HG03103 (cell line): ENCODE data around the gene SPARCL1.
A peak's percentile ranks its signal among the peaks of the same experiment; 100 is the strongest.

Experiments used
- ATAC-seq: cut with Tn5 transposase; IDR thresholded peaks from one replicate; pipeline ENCODE4 v1.9.1; 2021; ENCODE audit warnings: low read depth; ENCODE audit not compliant: unreplicated experiment

Gene SPARCL1

DNA sequence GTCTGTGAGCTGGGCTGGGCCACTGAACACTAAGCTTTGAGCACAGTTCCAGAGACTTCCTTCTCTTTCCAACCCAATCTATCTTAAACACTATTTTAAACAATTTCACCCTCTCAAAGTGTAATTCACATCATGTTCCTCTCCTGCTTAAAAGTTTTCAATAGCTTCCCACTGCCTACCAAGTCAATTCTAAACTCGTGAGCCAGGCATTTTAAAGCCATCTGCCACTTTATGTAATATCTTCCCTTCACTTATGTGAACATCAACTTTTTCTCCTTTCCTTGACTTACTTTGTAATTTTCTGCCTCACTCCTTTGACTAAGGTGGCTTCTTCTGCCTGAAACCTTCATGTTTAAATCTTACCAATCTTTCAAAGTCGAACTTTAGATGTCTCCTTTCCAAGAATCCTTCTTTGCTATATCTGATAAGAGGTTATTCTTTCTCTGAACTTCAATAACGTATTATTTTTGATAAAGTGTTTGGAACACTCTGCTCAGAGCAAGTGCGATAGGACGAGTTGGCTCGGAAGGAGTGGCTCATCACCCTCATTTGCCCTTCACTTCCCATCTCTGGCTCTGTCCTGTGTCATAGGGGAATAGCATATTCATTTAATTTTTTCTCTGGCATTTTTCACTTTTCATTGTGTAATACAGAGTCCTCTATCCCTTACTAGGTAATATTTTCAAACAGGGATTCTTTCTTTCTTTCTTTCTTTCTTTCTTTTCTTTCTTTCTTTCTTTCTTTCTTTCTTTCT lies 13.0 kb upstream of the SPARCL1 start:
- ATAC-seq, result no peak

- no peak for ATAC-seq
Measured at GRCh38 chr4:87541521-87541920, 12.3 kb upstream of the SPARCL1 start.

DNA sequence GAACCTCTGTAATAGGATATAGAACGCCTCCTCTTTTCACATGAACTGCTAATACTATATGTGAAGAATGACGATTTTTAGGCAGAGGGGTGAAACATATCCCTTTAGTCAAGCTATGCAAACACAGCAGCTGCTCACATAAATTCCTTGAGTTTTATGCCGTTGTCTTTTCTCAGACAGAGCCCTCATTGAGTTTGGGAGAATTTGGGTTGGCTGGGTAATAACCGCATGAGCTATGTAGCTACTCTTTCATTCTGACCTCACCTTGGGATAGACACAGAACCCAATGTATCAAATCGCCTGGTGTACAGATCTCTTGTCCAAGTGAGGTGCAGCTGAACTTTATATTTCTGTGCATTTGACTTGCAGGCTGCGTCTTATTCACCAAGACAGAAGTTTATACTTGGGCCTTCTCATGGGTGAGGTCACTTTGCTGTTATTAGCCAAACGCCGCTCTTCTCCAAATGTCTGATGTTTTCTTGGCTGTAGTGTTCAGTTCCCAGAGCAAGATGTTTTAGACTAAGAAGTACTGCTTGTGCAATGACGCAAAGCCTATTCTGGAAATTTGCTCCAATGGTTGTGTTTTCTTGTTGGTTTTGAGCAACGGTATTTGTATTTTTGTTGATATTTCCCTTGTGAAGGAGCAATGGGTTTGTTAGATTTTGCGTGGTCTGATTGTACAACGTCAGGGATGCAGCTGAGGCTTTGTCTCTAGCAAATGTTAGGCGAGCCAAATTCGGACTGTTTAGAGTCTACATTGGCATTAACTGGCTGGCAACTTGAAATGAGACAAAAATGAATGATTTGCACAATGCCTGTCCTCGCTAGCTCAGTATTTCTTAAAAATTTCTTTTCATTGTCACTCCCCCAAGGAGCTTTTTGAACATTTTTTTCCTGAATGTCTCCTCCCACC lies 11.2 kb upstream of the SPARCL1 start:
- ATAC-seq, result no peak

- no peak for ATAC-seq
Measured at GRCh38 chr4:87532907-87533306, 3.7 kb upstream of the SPARCL1 start.

GRCh38 chr4:87532109-87532508 lies 2.9 kb upstream of the SPARCL1 start:
- ATAC-seq, result no peak

GRCh38 chr4:87531621-87532020 lies 2.4 kb upstream of the SPARCL1 start:
- no peak for ATAC-seq

DNA sequence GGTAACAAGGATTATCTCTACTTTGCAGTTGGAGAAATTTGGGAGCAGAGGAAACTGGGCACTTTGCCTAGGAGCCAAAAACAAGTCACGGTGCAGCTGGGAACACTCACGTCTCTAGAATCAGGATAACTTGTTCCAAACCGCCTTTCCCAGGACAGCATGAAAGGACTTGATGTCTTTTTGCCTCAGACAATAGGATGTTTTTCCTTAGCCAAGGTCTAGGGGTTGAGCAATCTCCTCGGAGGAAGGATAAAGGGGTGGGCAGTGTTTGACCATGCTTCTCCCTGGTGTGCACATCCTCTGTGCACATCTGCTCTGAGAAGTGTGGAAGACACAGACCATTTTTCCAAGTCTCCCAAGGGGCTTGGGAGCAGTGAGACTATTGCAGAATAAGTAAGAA lies 1.7 kb upstream of the SPARCL1 start:
- ATAC-seq, result no peak

DNA sequence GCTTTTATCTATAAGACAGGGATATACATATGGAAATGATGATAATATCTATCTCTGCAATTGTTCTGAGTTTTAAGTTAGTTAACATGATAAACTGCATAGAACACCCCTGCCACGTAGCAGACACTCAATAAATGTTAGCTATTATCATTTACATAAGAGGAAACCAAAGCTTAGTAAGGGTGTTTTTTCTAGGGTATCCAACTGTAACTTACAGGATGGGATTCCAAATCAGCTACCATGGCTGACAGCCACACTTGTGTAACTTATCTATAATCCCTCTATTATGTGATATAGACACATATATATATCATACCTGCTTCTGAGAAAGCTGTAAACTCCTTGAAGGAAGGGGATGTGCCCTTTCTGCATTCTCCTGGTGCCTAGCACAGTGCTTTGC lies 1.1 kb upstream of the SPARCL1 start:
- ATAC-seq, result no peak

DNA sequence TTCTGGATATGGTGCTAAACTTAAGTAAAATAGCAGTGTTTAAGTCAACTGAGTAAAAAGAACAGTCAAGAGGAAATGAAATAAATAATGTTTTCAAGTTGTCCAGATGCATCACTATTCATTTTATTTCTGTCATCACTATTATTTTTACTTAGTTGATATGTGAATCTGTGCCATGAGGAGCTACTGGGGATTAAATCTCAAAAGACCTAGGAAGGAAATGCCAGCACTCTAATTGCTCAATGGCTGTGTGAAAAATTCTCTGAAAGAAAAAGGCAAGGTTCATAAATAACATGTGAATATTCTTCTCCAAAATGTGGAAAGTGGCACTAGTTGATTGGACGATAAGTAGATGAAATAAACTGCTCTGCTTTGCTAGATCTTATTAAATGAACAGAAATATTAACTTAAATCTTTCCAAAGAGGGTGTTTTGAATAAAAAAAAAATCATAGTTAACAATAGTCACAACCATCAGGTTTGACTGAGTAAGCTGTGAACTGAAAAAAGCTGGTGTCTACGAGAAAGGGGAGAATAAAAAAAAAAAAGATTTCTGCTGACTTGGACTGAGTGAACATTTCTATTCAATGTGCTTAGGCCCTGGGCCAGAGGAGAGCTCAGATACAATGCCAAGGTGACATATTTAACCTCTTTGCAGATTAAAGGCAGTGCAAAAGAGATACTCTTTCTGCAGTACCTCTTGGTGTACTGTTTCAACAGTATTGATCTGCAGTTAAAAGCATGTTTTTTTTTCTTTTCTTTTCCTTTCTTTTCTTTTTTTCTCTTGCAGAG lies 1.6 kb downstream of the SPARCL1 start:
- ATAC-seq, result no peak

- no peak for ATAC-seq
Measured at GRCh38 chr4:87525636-87526295, 3.4 kb downstream of the SPARCL1 start.

- ATAC-seq, result no peak
Measured at GRCh38 chr4:87524456-87524855, 4.7 kb downstream of the SPARCL1 start.

GRCh38 chr4:87523307-87523706 lies 5.9 kb downstream of the SPARCL1 start:
- no peak for ATAC-seq

DNA sequence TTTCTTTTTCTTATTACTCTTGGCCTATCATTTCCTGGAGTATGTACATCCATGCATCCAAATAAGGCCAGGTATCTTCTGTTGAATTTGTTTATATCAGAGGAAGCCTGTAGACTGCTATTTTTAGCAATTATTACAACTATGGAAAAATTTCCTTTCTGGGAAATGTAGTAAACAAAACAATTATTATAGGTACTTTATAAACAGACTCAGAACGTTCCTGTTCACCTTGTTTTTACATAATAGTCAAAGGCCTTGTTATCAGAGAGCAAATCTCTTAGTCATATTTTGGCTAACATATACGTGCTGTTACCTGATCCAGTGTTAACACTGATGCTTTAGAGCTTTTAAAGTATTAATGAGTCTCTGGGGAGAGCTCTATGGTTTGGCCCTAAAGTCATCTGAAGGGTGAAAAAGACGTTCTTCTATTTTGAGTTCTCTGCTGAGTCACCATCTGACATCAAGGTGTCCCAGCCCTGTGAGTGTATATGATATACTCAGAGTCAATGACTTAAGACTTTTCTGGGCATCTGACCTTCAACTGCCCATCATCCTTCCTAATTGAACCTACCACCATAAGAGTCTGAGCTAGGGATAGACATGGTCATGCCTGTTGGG lies 7.3 kb downstream of the SPARCL1 start:
- peak; percentile 48 for ATAC-seq

GRCh38 chr4:87521319-87521718 lies 7.9 kb downstream of the SPARCL1 start:
- ATAC-seq, result no peak

GRCh38 chr4:87517621-87518020 lies 11.6 kb downstream of the SPARCL1 start:
- ATAC-seq, result no peak

- no peak for ATAC-seq
Measured at GRCh38 chr4:87516683-87517082, 12.5 kb downstream of the SPARCL1 start.

DNA sequence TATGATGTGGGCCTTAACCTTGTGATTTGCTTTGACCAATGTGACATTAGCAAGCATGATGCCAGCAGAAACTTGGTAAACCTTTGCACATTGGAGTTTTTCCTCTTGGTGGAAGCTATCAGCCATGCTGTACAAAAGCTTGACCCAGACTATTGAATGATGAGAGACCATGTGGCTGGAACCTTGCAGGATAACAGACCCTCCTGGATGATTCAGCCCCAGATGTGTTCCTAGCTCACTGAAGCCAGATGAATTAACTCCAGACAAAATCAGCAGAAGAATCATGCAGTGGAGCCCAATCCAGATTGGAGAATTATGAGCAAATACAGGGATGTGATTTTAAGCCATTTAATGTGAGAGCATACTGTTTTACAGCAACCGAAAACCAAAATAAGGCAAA lies 16.8 kb downstream of the SPARCL1 start:
- ATAC-seq, result no peak

DNA sequence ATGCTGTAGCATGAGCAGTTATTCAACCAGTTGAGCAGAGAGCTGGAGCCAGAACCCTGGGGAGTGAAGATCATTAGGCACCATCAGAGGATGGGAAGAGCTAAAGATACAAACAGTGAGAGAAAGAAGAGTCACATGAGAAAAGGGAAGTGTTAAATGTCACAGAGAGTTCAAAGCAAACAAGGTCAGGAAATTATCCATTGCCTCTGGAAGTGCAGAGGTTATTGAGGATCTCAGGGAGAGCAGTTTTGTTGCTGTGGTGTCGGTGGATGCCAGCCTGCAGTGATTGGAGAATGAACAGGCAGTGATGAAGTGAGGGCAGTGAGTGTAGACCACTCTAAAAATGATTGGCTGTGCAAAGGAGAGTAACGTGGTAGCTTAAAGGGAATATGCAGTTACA lies 17.7 kb downstream of the SPARCL1 start:
- ATAC-seq, result no peak

GRCh38 chr4:87510747-87511146 lies 18.4 kb downstream of the SPARCL1 start:
- no peak for ATAC-seq
